Measurements from ENCODE around the gene ZKSCAN8.
A peak's percentile ranks its signal among the peaks of the same experiment; 100 is the strongest.

ZKSCAN8 gene

GRCh38 chr6:28139860-28140543 lies 1.7 kb upstream of the ZKSCAN8 start:
- no peak for DNase-seq (ENCODE audit: low read depth in 2 of 2)

GRCh38 chr6:28140616-28141015 lies 1.1 kb upstream of the ZKSCAN8 start:
- DNase-seq (ENCODE audit: low read depth in 2 of 2), result no peak

DNA sequence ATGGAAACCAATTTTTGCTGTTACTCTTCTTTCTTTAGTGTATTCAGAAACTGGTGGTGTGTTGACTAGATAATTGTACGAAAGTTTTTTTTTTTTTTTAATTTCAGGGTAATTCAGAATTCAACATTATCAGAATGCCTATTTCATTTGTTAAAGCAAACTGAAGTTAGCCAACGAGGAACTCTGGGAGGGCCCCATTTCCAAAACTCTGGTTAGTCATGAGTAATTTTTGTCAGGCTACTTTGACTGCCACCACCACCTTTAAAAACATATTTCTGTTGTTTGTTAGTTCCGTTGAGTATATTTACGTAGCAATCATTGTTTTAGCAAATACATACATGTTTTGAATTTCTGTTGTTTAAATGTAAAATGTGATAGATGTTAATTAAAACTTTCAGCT lies 763 bp downstream of the ZKSCAN8 start:
- DNase-seq (ENCODE audit: low read depth in 2 of 2), result no peak

DNA sequence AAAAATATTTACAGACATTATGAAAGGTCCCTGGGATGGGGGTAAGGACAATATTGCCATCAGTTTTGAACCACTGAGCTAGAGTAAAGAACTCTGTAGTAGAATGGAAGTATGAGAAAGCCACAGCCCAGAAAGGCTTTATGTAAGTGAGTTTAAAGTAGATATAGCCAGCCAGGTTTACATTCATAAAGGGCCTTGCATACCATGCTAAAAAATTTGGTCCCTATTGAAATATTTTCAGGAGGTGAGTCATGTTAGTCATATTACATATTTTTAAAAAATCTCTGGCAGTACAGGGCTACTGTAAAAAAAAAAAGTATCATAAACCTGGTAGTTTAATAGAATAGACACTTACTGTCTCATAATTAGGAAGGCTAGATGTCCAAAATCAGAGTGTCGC lies 3.5 kb downstream of the ZKSCAN8 start:
- DNase-seq (ENCODE audit: low read depth in 2 of 2), result no peak

GRCh38 chr6:28152531-28152930 lies 10.8 kb downstream of the ZKSCAN8 start:
- DNase-seq (ENCODE audit: low read depth in 2 of 2), result no peak

- DNase-seq (ENCODE audit: low read depth in 2 of 2), result no peak
Observed at GRCh38 chr6:28153546-28153945, 11.9 kb downstream of the ZKSCAN8 start.

- no peak for DNase-seq (ENCODE audit: low read depth in 2 of 2)
Observed at GRCh38 chr6:28154357-28154756, 12.7 kb downstream of the ZKSCAN8 start.

GRCh38 chr6:28158318-28158717 lies 16.6 kb downstream of the ZKSCAN8 start:
- DNase-seq (ENCODE audit: low read depth in 2 of 2), result no peak

DNA sequence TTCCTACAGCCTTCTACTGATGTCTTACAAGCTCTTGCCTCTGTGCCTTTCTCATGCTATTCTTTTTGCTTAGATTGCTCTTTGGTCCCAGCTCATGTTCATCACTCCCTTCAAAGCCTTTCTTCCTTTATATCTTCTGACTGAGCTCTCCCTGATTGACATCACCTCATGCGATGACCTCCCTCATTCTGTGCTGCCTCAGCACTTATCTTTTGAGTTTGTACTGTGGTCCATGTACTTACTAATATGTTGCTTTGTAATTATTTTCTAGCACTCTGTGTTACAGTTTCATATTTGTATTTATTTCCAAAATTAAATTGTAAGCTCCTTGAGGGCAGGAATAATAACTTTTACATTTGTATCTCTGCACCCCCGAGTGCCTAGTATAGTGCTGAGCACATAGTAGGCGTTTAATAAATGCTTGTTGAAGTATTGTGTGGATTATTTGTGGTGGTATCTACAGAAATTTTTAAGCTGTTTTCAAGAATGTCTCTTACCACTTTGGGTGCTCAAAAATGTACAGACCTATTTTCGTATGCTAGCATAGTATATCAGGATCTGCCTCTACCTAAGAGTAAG lies 17.4 kb downstream of the ZKSCAN8 start:
- no peak for DNase-seq (ENCODE audit: low read depth in 2 of 2)

- DNase-seq (ENCODE audit: low read depth in 2 of 2), result no peak
Observed at GRCh38 chr6:28160233-28160632, 18.6 kb downstream of the ZKSCAN8 start.

GRCh38 chr6:28161410-28162079 lies 19.9 kb downstream of the ZKSCAN8 start:
- DNase-seq (ENCODE audit: low read depth in 2 of 2), result peak; percentile 68 to 72

DNA sequence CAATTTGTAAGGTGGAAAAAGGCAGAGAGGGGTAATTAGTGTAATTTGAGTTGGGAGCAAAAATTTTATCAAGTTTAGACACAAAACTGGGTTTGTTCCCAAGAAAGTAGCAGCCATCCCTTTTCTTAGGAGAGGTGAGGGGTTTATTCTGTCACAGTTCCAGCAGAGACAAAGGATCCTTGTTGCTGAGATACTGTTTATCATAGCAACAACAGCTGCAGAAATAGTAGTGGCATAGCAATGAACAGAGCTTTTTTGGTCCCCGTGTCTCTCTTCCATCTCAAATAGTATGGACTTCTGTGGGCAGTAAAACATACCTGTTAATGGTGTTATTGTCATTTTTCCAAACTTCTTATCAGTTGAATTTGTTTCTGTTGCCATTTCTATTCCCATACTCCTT lies 23.9 kb downstream of the ZKSCAN8 start:
- no peak for DNase-seq (ENCODE audit: low read depth in 2 of 2)

DNA sequence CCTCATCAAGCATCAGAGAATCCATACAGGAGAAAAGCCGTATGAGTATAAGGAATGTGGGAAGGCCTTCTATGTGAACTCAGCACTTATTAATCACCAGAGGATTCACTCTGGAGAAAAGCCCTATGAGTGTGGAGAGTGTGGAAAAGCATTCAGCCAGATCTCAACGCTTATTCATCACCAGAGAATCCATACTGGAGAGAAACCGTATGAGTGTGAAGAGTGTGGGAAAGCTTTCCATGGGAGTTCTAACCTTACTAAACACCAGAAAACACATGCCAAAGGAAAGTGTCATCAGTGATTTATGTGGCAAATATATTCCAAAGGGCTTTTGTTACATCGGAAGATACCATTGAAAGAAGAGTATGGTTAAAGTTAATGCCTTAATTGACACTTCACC lies 25.4 kb downstream of the ZKSCAN8 start:
- DNase-seq (ENCODE audit: low read depth in 2 of 2), result no peak

DNA sequence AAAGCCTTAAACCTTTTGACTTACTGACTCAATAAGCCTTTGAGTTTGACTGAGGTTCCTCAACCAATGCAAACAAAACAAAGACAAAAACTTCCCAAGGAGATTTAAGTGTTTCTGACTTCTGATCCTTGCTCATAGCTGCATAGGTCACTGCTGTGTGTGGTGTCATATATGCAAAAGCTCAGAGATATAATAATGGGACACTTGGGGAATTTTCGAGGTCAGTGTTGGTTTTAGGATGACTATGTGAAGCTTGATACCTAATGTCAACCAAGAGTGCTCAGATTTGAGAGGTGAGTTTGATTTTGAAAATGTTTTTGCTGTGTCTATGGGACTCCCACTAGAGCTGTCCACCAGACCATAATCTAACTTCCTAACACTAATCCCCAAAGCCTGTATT lies 26.2 kb downstream of the ZKSCAN8 start:
- DNase-seq (ENCODE audit: low read depth in 2 of 2), result no peak

DNA sequence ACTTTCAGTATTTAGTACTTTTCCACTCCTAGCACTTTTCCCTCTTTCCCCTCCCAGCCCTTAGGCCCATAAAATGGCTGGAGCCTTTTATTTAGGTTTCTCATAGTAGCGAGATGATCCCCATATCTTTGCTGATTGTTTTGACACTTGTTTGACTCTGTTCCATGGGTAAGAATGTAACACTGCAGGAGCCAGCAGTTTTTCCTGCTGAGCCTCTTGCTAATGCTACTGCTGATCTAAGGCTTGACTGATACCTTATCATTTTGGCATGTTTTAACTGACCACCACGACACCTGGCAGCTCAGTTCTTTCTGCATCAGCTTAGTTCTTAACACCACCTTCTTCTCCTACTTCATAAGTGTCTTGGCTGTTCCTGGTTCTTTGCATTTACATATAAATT lies 29.6 kb downstream of the ZKSCAN8 start:
- DNase-seq (ENCODE audit: low read depth in 2 of 2), result no peak

GRCh38 chr6:28172006-28172405 lies 30.3 kb downstream of the ZKSCAN8 start:
- no peak for DNase-seq (ENCODE audit: low read depth in 2 of 2)

- no peak for DNase-seq (ENCODE audit: low read depth in 2 of 2)
Observed at GRCh38 chr6:28176373-28176772, 34.7 kb downstream of the ZKSCAN8 start.

- no peak for DNase-seq (ENCODE audit: low read depth in 2 of 2)
Observed at GRCh38 chr6:28182255-28182654, 40.6 kb downstream of the ZKSCAN8 start.

GRCh38 chr6:28188111-28188979 lies 46.7 kb downstream of the ZKSCAN8 start:
- no peak for DNase-seq (ENCODE audit: low read depth in 2 of 2)

DNA sequence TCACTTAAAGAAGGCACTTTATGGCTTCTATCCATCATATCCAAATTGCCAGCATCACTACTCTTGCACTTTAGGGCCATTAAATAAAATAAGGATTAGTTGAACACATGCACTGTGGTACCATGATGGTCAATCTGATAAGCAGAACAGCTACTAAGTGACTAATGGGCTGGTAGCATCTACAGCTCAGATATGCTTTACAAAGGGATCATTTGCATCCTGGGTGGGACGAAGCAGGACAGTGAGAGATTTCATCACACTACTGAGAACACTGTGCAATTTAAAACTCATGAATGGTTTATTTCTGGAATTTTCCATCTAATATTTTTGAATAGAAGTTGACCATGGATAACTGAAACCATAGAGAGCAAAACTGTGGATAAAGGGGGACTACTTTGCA lies 58.3 kb downstream of the ZKSCAN8 start:
- DNase-seq (ENCODE audit: low read depth in 2 of 2), result no peak

DNA sequence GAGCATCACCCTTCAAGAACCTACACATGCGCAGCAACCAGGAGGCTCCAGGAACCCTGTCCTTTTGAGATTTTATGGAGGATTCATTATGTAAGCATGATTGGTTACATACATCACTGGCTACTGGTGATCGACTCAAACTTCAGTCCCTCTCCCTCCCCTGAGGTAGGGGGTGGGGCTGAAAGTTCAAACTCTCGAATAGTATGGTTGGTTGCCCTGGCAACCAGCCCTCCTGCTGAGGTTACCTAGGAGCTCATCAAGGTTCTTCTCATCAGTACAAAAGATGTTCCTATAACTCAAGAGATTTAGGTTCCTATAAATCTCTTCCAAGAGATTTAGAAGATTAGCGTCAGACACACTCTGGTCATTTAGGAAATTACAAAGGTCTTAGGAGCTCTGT lies 61.5 kb downstream of the ZKSCAN8 start:
- DNase-seq (ENCODE audit: low read depth in 2 of 2), result no peak

GRCh38 chr6:28205879-28206278 lies 64.2 kb downstream of the ZKSCAN8 start:
- DNase-seq (ENCODE audit: low read depth in 2 of 2), result no peak
